ENCODE data around the gene SEMA4D.

Gene SEMA4D

GRCh38 chr9:89319015-89319905 is 178.7 kb downstream of the SEMA4D start:
- peak overlapping the region; percentile 95 for H3K27ac ChIP-seq
- TF ChIP-seq CTCF (conservative IDR thresholded peaks at IDR 0.05), result peak; percentile 49

- TF ChIP-seq CTCF (conservative IDR thresholded peaks at IDR 0.05), result peak; percentile 86
- peak within 1 kb of the TSS; percentile 95 for H3K27ac ChIP-seq
These were observed 179.5 kb downstream of the SEMA4D start, which contains the start of gene SECISBP2 for GRCh38 chr9:89318123-89319014. Gene SECISBP2 (plus strand): TSS chr9:89318500. CDS start chr9:89318577, 77 bp downstream.

GRCh38 chr9:89317282-89317681 is 180.6 kb downstream of the SEMA4D start:
- H3K27ac ChIP-seq, result peak overlapping the region; percentile 95
- no peak for TF ChIP-seq CTCF (conservative IDR thresholded peaks at IDR 0.05)

GRCh38 chr9:89315482-89315881 is 182.4 kb downstream of the SEMA4D start:
- H3K27ac ChIP-seq, result no peak overlapping the region; the same call in 1 of the 2 replicates
- TF ChIP-seq CTCF (conservative IDR thresholded peaks at IDR 0.05), result no peak

- no peak for TF ChIP-seq CTCF (conservative IDR thresholded peaks at IDR 0.05)
These were observed 183.0 kb downstream of the SEMA4D start for GRCh38 chr9:89314955-89315354.

GRCh38 chr9:89313842-89314241 is 184.1 kb downstream of the SEMA4D start:
- H3K27ac ChIP-seq, result peak overlapping the region; percentile 97
- no peak for TF ChIP-seq CTCF (conservative IDR thresholded peaks at IDR 0.05)

More at GRCh38 chr9:89314955-89315354, 183.0 kb downstream of the SEMA4D start:
- H3K27ac ChIP-seq, result peak overlapping the region; percentile 97

- no peak for TF ChIP-seq CTCF (conservative IDR thresholded peaks at IDR 0.05)
- peak overlapping the region; percentile 97 for H3K27ac ChIP-seq
These were observed 185.7 kb downstream of the SEMA4D start for GRCh38 chr9:89312222-89312571.

Data from VCaP (cell line).